Measurements from ENCODE around the gene ISOC2. TPM values are rescaled to one million over a fixed set of nuclear protein-coding genes. Genes with fewer than 3 reads are reported as not detected.

ISOC2 gene
- total and polyA plus RNA-seq, 2 experiments from 2014 or later, result 72.2 to 79.3 TPM

GRCh38 chr19:55454787-55455243 lies 6.6 kb downstream of the ISOC2 start:
- WGBS (ENCODE audit: low lambda C conversion rate, missing lambda C conversion rate), result 63% methylated on average over 7 of the region's 14 CpGs
- no peak overlapping the region for H3K4me2 ChIP-seq
- H3K27me3 ChIP-seq, result peaks cover 22% of the 10 kb centered on the region
- peaks cover 7% of the 10 kb centered on the region for H4K20me1 ChIP-seq (ENCODE audit: insufficient read depth, poor library complexity, severe bottlenecking)
- no peak overlapping the region for H3K4me3 ChIP-seq
- H3K9me3 ChIP-seq (ENCODE audit: low read depth), result no peaks in the 10 kb centered on the region
- H3K27ac ChIP-seq, result no peak overlapping the region
- H2AFZ ChIP-seq, result no peak overlapping the region
- peaks cover 14% of the 10 kb centered on the region for H3K4me1 ChIP-seq (ENCODE audit: insufficient read depth)
- no peak for DNase-seq (ENCODE audit: low spot score)
- no peaks in the 10 kb centered on the region for H3K9me2 ChIP-seq (replicated peaks; ENCODE audit: insufficient read depth)
- H3K36me3 ChIP-seq (replicated peaks; ENCODE audit: insufficient read depth, low read depth), result no peaks in the 10 kb centered on the region
- H3K79me2 ChIP-seq, result peaks cover 11% of the 10 kb centered on the region
- TF ChIP-seq EZH2 (IDR thresholded peaks at IDR 0.05; ENCODE audit: borderline replicate concordance), result no peak
- TF ChIP-seq EZH2phosphoT487 (IDR thresholded peaks at IDR 0.05; ENCODE audit: low read depth, severe bottlenecking, unreplicated experiment), result no peak
- peak; percentile 49 for TF ChIP-seq CTCF (IDR thresholded peaks at IDR 0.05; ENCODE audit: poor library complexity)

GRCh38 chr19:55453511-55454260 lies 7.8 kb downstream of the ISOC2 start:
- Histone ChIP-seq H3K9me2 (replicated peaks; ENCODE audit: insufficient read depth) (no peaks in the 10 kb centered on the region), H3K9me3 (ENCODE audit: low read depth) (no peaks in the 10 kb centered on the region), H3K27ac (no peak overlapping the region), H3K4me1 (ENCODE audit: insufficient read depth) (peaks cover 11% of the 10 kb centered on the region), H4K20me1 (ENCODE audit: insufficient read depth, poor library complexity, severe bottlenecking) (no peaks in the 10 kb centered on the region), H3K36me3 (replicated peaks; ENCODE audit: insufficient read depth, low read depth) (no peaks in the 10 kb centered on the region), H3K27me3 (peaks cover 28% of the 10 kb centered on the region), H2AFZ (no peak overlapping the region), H3K4me3 (no peak overlapping the region), H3K4me2 (no peak overlapping the region), H3K79me2 (peaks cover under 1% of the 10 kb centered on the region)
- 88% methylated on average over 12 of the region's 12 CpGs for WGBS (ENCODE audit: low lambda C conversion rate, missing lambda C conversion rate)
- DNase-seq (ENCODE audit: low spot score), result no peak
- TF ChIP-seq EZH2 (IDR thresholded peaks at IDR 0.05; ENCODE audit: borderline replicate concordance) (no peak), EZH2phosphoT487 (IDR thresholded peaks at IDR 0.05; ENCODE audit: low read depth, severe bottlenecking, unreplicated experiment) (no peak), CTCF (IDR thresholded peaks at IDR 0.05; ENCODE audit: poor library complexity) (no peak)

GRCh38 chr19:55452749-55453346 lies 8.6 kb downstream of the ISOC2 start:
- TF ChIP-seq CTCF (IDR thresholded peaks at IDR 0.05; ENCODE audit: poor library complexity) (no peak), EZH2phosphoT487 (IDR thresholded peaks at IDR 0.05; ENCODE audit: low read depth, severe bottlenecking, unreplicated experiment) (no peak), EZH2 (IDR thresholded peaks at IDR 0.05; ENCODE audit: borderline replicate concordance) (no peak)
- peaks cover 28% of the 10 kb centered on the region for H3K27me3 ChIP-seq
- H3K79me2 ChIP-seq, result no peaks in the 10 kb centered on the region
- no peak overlapping the region for H3K4me3 ChIP-seq
- DNase-seq (ENCODE audit: low spot score), result peak; percentile 78
- no peaks in the 10 kb centered on the region for H3K36me3 ChIP-seq (replicated peaks; ENCODE audit: insufficient read depth, low read depth)
- H2AFZ ChIP-seq, result no peak overlapping the region
- peak overlapping the region; percentile 89 for H3K4me2 ChIP-seq
- no peaks in the 10 kb centered on the region for H3K9me2 ChIP-seq (replicated peaks; ENCODE audit: insufficient read depth)
- no peak overlapping the region for H3K27ac ChIP-seq
- H4K20me1 ChIP-seq (ENCODE audit: insufficient read depth, poor library complexity, severe bottlenecking), result no peaks in the 10 kb centered on the region
- WGBS (ENCODE audit: low lambda C conversion rate, missing lambda C conversion rate), result 18% methylated on average over 7 of the region's 34 CpGs
- H3K9me3 ChIP-seq (ENCODE audit: low read depth), result no peaks in the 10 kb centered on the region
- peaks cover 11% of the 10 kb centered on the region for H3K4me1 ChIP-seq (ENCODE audit: insufficient read depth)

All from hepatocyte (in vitro differentiated cells).